PFSK-1 (cell line): ENCODE results near the gene CHMP6.

Source experiments
- FOXP2 ChIP-seq: optimal IDR thresholded peaks from 2 replicates; pipeline ENCODE3; 2011; ENCODE audit warnings: borderline replicate concordance, control low read depth, inconsistent platforms; ENCODE audit not compliant: insufficient read depth; ENCODE audit errors: extremely low read length, extremely low read depth
- POLR2AphosphoS5 ChIP-seq: IDR thresholded peaks from 2 replicates; pipeline ENCODE4 v1.6.1; 2012; ENCODE audit warnings: low read depth, mild to moderate bottlenecking, control low read depth, low read length, moderate library complexity
- REST ChIP-seq, 2 experiments: IDR thresholded peaks; 2 replicates each; pipeline versions ENCODE4 v1.6.1 to v1.8.0; 2011 to 2012; ENCODE audit warnings: low read depth in 2 of 2, low read length in 2 of 2, control low read depth in 1 of 2, inconsistent platforms in 1 of 2, mild to moderate bottlenecking in 1 of 2, moderate library complexity in 1 of 2; ENCODE audit not compliant: insufficient read depth in 1 of 2
- SIN3A ChIP-seq: IDR thresholded peaks from 2 replicates; pipeline ENCODE4 v1.6.1; 2012; ENCODE audit warnings: mild to moderate bottlenecking, low read length, moderate library complexity, borderline replicate concordance; ENCODE audit not compliant: insufficient read depth
- TAF1 ChIP-seq: IDR thresholded peaks from 2 replicates; pipeline ENCODE4 v1.6.1; 2012; ENCODE audit warnings: low read length, control low read depth, borderline replicate concordance; ENCODE audit not compliant: insufficient read depth

Gene CHMP6

DNA sequence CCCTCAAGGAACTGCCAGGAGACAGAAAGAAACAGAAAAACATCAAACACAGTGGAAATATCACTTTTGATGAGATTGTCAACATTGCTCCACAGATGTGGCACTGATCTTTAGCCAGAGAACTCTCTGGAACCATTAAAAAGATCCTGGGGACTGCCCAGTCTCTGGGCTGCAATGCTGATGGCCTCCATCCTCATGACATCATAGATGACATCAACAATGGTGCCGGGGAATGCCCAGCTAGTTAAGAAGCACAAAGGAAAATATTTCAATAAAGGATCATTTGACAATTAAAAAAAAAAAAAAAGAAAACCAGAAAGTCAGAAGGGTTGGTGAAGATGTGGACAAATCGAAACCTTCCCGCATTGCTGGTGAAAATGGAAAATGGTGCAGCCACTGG is 14.9 kb upstream of the CHMP6 start:
- TF ChIP-seq REST (IDR thresholded peaks at IDR 0.05; ENCODE audit: insufficient read depth in 1 of 2, low read depth in 2 of 2, low read length in 2 of 2), result no peak
- no peak for TF ChIP-seq SIN3A
- TF ChIP-seq POLR2AphosphoS5, result no peak
- TF ChIP-seq TAF1, result no peak
- TF ChIP-seq FOXP2, result no peak

GRCh38 chr17:80977172-80977571 is 14.5 kb upstream of the CHMP6 start:
- TF ChIP-seq SIN3A (no peak), TAF1 (no peak), REST (IDR thresholded peaks at IDR 0.05; ENCODE audit: insufficient read depth in 1 of 2, low read depth in 2 of 2, low read length in 2 of 2) (no peak), POLR2AphosphoS5 (no peak), FOXP2 (no peak)

DNA sequence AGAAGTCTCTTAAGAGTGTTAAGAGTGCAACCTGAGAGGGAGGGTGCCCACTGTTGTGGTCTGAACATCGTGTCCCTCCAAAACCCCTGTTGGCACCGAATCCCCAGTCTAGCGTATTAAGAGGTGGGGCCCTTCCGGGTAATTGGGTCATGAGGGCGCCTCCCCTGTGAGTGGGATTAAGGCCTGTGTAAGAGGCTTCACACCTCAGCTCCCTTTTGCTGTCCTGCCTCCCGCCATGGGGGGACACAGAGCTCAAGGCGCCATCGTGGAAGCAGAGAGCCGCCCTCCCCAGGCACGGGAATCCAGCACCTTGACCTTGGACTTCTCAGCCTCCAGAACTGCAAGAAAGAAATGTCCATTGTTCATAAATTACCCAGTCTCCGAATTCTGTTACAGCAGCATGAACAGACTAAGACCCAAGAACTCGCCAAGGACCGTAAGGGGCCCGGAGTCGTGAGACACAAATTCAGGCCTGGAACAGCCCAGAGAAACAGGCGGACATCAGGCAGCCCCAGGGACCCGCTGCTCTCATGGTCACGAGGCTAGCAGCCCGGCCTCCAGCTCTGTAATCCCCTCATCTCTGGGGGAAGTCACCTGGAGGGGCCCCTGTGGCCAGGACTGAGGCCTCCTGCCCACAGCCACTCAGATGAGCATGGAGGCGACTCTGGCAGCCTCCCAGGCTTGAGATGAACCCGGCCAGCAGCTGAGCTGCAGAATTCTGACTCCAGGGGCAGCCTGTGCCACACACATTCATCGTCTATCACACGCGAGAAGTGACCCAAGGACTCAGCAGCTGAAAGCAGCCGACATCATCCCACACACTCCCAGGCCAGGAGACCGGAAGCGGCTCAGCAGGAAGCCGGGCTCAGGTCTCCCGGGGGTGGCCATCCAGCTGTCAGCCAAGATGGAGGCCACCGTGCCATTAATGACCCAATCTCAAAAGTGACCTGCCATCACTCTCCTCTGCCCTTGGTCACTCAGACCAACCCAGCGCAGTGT is 12.8 kb upstream of the CHMP6 start:
- no peak for TF ChIP-seq TAF1
- no peak for TF ChIP-seq SIN3A

- TF ChIP-seq REST (IDR thresholded peaks at IDR 0.05; ENCODE audit: insufficient read depth in 1 of 2, low read depth in 2 of 2, low read length in 2 of 2) (no peak), POLR2AphosphoS5 (0 out of 2 replicates have a peak, but pooled peaks have one; percentile 27), FOXP2 (peak; percentile 74)
These were observed 11.9 kb upstream of the CHMP6 start for GRCh38 chr17:80979547-80980378.

DNA sequence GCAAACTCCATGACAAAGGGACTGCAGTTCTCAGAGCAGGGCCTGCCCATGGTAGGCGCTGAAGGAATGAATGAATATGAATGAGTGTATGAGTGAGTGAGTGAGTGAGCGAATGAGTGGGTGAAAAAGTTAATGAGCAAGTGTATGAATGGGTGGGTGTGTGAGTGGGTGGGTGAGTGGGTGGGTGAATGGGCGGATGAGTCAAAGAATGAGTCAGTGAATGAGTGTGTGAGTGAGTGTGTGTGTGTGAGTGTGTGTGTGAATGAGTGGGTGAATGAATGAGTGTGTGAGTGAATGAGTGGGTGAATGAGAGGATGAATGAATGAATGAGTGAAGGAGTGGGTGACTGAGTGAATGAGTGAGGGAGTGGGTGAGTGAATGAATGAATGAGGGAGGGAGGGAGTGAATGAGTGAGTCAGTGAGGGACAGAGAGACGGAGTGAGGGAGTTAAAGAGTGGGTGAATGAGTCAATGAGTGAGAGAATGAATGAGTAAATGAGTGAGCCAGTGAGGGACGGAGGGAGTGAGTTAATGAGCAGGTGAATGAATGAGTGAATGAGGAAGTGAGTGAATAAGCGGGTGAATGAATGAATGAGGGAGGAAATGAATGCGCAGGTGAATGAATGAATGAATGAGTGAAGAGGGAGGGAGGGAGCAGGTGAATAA is 11.1 kb upstream of the CHMP6 start:
- peak; percentile 57; the same call in 1 of the 2 replicates for TF ChIP-seq TAF1
- no peak for TF ChIP-seq REST (IDR thresholded peaks at IDR 0.05; ENCODE audit: insufficient read depth in 1 of 2, low read depth in 2 of 2, low read length in 2 of 2)
